ENCODE data around the gene GANAB.
"Not testable (repeated sequence)": the region's sequence is repeated elsewhere in the genome, so short reads cannot be mapped to it uniquely, and the experiment has no call there.

GANAB gene

DNA sequence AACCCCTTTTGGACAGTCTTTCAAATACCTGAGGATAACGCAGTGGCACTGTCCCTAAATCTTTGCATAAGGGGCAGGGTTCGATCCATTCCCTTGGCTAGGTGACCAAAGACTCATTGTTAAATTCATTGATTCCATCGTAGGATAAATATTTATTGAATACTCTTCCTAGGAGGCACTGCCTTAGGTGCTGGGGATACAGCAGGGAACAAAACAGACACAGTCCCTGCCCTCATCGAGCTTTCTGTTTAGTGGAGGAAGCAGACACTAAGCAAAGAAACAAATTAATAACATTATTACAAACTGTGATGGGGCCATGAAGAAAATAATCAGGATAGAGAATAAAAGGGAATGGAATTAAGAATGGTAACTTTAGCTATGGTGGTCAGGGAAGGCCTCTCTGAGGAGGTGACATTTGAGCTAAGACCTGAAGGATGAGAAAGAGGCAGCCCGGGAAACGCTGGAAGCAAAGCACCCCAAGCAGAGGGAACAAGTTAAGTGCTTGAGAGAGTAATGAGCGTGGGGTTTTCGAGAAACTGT is 25.3 kb downstream of the GANAB start:
- DNase-seq, result no peak

DNA sequence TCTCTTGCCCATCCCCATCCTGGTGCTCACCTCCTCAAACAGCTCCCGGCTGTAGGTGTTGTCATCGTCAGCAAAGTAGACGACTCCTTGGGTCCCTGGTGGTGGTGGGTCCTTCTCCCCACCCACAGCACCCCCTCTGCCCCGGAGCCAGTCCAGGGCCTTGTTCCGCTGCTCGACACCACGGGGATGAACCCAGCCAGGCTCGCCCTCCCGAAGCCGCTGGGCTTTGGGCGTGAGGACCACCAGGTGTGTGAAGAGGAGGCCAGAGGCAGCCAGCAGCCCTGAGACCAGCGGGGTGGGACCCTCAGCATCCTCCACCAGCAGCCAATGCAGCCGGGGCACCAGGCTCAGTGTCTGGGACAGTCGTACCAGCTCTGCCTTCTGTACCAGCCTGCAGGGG is 29.5 kb downstream of the GANAB start:
- DNase-seq, result not testable (repeated sequence)

DNA sequence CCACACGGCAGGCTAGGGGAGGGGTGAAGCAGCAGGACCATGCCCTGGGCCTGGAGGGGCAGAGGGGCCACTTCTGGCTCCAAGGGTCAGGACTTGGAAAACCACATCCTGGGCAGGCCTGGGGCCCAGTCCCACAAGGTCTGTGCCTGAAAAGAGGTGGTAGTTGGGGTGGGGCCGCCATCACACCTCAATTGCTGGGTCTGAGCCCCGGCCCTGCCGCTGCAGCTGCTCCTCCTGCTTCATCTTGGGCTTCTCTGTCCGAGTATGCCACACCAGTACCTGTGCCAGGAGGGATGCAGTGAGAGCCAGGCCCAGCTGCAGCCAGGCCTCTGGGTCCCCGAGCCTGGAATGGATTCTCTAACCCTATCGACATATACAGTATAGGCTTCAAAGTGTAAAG is 30.9 kb downstream of the GANAB start:
- no peak for DNase-seq

DNA sequence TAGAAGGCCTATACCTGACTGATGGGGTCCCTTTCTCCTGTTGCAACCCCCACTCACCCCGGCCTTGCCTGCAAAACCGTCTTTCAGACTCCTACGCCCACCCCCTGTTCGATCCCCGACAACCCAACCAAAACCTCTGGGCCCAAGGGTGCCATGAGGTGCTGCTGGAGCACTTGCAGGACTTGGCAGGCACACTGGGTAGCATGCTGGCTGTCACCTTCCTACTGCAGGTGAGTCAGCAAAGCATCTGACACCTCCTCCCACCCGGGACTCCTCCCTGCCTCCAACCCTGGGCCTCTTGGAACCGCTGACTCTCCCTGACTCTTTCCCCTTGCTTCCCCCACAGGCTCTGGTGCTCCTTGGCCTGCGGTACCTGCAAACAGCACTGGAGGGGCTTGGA is 32.1 kb downstream of the GANAB start:
- peak; percentile 76 for DNase-seq

DNA sequence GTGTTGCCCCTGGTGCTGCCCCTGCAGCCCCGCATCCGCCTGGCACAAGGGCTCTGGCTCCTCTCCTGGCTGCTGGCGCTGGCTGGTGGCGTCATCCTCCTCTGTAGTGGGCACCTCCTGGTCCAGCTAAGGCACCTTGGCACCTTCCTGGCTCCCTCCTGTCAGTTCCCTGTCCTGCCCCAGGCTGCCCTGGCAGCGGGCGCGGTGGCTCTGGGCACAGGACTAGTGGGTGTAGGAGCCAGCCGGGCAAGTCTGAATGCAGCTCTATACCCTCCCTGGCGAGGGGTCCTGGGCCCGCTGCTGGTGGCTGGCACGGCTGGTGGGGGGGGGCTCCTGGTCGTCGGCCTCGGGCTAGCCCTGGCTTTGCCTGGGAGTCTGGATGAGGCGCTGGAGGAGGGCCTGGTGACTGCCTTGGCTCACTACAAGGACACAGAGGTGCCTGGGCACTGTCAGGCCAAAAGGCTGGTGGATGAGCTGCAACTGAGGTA is 33.1 kb downstream of the GANAB start:
- DNase-seq, result no peak

DNA sequence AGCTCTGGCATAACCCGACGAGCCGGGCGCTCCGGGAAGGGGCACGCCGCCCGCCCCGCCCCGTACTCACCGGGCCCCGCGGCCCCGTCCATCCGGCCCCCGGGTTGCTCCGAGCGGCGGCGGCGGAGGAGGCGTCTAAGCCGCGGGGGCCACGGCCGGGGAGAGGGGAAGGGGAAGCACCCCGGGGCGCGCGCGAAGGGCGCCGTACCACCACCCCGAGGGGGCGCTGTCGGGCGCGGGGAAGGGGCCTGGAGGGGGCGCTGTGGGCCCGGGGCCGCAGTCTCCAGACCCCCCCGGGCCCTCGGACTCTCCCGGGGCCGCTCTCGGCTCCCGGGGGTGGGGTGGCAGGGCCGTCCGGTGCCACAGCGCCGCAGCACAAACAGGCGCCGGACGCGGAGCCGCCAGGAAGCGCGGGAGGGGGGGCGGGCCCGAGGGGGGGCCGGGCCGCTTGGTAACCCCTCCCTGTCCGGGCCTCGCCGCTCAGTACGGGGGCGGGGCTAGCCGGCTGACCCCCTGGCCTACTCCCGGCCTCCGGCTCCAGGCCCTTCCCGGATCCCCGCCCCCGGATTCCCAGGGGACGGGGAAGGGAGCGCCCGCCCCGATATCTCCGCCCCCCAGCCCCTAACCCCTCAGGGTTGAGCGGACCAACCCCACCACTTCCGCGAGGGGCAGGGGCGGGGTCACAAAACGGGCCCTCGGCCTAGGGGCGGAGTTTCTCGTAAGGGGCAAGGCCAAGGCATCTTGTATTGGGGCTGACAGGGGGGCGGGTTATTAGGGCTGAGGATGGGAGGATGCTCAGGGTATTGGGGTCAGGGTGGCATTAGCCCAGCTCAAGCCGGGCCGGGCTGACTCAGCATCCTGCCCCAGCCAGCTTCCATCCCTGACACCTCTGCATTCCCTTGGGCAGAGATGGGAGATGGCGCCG is 33.8 kb downstream of the GANAB start, which contains the start of the genes EML3 and ROM1:
Gene EML3 (minus strand): TSS at position 410 of the 925 bp plus-strand sequence. CDS start 318 bp downstream, at position 92.
Gene ROM1 (plus strand): TSS at position 892 of the 925 bp plus-strand sequence. CDS start 25 bp downstream, at position 917.
- DNase-seq, result peak; percentile 97

DNA sequence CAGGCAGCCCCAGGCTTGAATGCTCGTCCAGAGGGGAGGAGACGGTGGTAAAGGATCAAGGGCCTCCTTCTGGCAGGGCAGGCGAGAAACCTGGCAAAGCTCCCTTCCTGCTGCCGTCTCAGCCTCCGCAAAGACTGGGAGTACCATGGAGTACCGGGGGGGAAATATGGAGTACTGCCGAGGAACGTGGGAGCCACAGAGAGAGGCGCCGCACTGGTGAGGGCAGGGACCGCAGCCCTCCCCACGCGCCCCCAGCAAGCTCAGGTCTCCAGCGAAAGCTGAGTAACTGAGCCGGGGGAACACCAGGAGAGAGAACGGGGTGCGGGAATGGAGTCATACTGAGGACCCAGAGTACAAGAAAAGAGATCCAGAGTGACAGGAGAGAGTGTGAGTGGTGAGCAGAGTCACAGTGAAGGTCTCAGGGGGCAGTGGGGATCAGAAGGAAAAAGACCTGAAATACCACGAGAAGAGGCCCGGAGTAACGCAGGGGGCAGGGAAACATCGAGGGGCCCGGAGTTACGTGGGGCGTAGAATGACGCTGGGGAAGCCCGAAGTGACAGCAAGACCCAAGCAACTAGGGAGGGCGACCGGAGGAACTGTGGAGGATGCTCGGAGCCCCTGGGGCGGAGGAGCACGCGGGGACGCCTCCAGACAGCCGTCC is 34.6 kb downstream of the GANAB start:
- no peak for DNase-seq

DNA sequence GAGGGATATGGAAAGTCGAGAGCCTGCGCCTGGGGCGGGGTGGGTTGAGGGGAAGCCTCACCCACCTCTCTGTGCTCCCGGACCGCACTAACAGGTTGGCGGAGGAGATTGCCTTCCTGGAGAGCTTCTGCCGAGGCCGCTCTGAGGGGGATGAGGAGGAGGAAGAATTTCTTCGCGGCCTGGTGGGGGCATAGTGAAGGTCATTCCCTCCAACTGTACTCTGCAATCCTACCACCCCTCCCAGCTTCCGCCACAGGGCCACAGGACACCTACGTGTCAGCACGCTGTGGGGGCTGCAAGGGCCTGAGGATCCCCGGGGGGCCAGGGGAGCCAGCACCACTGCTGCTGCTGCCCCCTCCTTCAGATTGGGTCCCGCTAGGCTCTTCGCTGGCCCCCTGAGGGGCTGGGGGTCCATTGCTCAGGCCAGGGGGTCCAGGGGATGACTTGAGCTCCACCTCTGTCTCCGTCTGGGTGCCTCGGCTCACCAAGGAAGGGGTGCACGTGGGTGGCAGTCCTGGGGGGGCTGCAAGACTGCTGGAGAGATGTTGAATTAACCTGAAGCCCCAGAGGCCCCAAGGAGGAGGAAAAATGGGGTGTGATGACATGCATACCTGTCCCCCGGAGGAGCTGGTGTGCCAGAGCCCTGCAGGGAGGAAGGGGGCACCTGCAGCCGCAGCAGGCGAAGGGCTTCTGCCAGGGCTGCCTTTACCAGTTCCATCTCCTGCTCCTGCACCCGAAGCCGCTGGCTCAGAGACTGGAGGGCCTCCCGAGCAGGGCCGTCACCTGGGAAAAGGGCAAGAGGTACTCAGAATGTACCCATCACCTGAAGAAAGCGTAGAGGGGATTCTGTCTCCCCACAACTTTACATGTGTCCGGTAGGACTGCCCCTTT is 35.4 kb downstream of the GANAB start:
- no peak for DNase-seq

DNA sequence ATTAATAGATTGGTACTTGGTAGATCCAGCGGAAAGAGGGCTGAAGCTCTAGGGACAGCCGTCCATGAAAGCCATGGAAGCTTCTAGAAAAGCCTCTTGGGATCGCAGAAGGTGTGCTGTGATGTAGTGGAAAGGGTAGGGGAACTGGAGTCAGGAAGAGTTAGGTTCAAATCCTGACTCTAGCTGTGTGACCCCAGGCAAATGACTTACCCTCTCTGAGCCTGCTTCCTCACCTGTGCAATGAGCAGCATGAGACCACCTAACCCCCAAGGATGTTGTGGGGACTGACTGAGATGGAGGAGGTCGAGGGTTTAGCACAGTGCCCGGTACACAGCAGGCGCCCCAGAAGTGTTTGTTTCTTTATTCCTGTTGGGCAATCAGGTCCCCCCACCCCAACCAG is 36.0 kb downstream of the GANAB start:
- DNase-seq, result no peak

DNA sequence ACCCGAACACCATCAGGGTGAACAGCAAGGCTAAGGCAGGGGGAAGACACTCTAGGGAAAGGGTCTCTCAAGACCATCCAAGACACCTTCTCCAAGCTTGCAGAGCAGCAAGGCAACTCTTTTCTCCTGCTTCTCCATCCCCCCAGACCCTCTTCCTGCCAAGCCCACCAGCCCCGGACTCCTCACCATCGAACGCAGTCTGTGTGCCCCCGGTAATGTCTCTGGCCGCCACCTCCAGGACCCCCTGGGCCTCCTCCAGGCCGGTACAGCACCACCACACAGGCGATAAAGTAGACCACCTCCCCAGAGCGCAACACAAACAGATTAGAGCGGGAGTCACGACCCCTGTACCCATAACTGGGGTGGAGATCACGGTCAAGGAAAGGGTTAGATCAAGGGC is 37.6 kb downstream of the GANAB start:
- DNase-seq, result no peak

DNA sequence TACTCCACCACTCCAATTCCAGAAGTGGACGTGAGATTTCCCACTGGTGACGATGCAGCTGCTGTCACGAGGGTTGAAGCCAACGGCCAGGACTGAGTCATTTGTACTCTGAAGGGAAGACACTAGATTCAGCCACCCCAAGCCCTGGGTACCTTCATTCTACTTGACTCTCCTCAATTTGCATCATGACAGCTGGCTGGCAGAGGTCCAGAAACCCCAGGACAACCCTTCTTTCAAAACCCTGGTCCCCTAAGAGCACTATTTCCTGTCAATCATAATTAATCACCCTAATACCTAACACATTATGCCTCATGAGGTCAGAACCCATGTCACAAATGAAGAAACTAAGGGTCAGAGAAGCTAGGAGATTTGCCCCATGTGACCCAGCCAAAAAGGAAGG is 38.7 kb downstream of the GANAB start:
- no peak for DNase-seq

DNA sequence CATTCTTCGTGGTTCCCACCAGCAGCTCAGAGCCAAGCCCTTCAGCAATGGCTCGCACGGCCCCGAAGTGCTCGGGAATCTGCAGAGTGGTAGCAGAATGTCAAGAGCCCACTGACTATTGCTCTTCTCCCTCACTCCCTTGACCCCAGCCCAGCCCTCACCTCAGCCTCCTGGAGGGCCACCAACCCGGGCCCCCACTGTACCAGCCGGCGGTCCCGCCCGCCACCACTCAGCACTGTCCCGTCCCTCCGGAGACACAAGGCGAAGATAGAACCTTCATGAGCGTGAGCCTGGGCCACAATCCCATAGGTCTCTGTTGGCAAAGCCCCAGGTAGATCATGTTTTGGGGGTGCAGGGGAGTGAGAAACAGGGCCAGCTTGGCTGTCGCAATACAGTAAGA is 40.5 kb downstream of the GANAB start:
- no peak for DNase-seq

DNA sequence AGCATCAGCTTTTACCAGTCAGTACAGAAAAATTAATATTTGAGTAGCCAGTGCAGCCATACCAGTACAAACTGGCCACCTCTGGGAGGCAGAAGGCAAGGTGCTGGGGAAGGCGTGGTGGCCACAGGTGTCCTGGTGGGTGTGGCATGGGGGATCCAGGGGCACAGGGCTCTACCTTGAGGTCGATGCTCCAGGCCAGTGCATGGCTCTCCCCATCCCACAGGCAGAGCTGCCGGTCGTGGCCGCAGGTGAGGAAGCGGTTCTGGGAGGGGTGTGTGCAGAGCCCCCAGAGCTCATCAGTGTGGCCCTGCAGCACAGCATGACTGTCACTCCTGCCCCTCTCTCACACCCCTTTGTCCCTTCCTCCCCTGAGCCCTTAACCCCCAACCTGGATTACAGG is 40.9 kb downstream of the GANAB start:
- no peak for DNase-seq

DNA sequence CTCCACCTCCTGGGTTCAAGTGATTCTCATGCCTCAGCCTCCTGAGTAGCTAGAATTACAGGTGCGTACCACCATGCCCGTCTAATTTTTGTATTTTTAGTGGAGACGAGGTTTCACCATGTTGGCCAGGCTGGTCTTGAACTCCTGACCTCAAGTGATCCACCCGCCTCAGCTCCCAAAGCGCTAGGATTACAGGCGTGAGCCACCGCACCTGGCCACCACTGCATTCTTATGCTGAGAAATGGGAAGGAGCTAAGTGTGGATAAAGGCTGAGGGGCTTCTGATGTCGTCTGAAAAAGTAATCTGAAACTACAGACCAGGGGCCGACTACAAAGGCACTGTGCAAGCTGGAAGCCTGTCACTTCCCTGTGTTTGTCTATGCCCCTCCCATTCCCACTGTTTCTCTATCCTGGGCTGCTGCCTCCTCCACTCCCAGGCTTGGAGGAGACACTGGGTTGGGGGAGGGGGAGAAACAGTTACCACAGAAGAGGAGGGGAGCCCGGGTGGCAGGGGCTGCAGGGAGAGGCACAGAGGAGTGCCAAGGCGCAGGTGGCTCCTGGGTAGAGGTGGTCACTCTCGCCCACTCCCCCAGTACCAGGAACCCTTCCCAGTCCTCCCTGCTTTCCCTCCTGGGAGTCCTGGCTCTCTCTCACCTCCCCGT is 41.8 kb downstream of the GANAB start:
- DNase-seq, result no peak

DNA sequence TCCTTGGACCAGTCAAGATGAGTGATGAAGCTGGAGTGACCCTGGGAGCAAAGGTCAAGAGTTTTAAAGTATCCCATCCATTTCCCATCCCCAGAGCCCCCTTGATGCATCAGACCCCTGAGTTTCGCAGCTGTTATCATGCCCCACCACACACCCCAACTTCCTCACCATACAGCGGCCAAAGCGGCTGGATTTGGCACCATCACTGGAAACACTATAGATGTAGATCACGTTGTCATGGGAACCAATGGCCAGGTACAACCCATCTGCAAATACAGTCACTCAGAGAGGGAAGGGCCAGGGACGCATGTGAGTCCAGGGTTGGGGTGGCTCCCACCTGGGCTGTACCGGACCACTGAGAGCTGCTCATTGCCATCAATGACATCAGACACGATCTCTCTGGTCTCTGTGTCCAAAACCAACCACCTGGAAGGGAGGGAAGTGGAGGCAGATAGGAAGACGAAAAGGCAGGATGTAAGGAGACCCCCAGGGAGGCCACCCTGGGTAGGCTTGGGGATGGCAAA is 42.6 kb downstream of the GANAB start:
- DNase-seq, result no peak

DNA sequence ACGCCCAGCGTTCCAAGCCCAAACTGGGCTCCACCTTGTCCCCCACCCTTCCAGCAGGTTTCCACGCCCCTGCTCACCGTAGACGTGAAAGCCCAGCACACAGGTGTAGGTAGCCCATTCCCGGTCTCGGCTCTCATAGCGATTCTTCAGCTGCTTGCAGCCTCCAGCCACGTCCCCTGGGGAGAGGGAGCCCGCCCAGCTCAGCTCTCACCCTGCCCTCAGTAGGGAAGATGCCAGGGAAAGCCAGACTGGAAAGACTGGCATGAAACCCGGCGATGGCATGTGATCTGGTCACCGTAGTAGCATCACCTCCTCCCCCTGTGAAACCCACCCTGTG is 43.4 kb downstream of the GANAB start:
- DNase-seq, result no peak

DNA sequence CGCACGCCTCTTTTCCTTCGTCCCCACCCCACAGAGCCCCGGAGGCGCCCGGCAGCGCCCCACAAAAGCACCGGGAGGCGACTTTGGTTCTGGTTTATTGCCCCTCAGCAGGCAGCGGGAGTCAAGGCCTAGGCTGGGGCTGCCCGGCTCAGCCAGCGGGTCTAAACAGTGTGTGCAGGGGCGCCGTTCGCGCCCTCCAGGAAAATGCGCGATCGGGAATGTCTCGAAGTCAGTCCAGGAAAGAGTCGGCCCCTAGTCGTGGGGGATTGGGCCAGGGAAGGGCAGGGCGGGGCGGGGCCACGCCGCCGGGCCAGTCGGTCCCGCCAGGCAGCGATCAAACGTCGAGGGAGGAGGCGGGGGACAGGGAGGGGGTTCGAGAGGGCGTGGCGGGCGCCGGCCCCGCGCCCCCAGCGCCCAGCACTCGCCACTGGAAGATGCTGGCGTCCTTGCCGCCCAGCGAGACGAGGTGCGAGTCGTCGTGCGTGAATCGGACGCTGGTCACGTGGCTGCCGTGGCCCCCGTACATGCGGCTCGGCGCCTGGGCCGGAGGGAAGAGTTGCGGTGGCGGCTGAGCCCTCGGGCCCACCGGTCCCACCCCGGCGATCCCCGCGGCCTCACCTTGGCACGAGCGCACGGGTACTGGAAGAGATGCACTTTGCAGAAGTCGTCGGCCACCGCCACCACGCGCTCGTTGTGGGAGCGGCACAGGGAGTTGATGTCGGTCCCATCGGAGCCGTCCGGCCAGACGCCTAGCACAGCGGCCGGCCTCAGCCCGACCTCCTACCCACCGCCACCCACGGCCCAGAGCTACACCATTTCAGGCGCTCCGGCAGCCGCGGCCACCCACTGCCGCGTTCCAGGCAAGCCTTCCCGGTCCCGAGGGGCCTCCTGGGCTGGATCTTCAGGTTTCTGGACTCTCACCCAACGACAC is 44.0 kb downstream of the GANAB start:
- no peak for DNase-seq

DNA sequence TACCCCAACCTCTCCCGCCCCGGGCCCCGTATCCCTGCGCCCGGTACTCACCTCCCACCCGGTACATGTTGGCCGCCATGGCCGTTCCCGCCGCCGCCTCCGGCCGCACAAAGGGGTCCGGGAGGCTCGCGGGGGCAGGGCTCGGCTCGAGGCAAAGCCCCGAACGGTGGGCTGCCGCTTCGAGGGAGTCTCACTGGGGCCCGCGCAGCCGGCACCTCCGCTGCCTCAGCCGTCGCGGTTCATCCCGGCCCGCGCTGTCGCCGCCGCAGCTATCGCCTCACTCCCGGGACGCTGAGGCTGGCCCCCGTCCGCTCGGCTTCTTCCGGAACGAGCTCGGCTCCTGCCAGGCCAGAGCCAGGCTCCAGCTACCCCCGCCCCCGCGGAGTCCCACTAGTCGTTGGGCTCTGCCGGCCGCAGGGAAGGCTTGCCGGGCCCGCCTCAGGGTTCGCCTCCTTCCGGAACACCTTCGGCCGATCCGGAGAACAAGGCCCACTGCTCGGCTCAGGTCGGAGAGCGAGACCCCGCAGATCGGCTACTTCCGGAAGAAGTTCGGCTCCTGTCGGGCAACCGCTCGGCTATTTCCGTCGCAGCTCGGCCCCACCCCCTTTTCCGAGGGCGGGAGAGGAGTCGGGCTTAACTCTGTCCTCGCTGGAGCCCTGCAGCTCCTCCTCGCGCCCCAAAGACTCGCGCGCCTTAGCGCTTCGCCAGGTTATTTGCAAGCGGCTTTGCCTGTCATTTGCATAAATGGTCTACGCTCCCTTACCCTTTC is 44.9 kb downstream of the GANAB start, which contains the start of gene MTA2:
Gene MTA2 (minus strand): TSS at position 494 of the 769 bp plus-strand sequence. CDS start 415 bp downstream, at position 79.
- DNase-seq, result peak; percentile 100

DNA sequence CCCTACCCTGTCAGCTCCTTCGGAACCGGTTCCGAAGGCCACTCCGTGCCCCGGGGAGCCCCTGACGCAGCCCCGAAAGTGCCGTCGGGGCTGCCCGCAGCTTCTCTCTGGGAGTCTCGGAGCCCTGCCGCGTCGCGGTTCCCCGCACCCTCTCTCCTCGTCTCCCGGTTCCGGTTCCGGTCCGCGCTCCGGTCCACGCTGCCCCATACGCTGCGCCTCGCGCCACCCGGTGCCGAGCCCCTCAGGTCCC is 45.4 kb downstream of the GANAB start:
- no peak for DNase-seq
